VCaP (cell line): ENCODE results near the gene GRK4.
"Not testable (repeated sequence)": the region's sequence is repeated elsewhere in the genome, so short reads cannot be mapped to it uniquely, and the experiment has no call there.

Experiments used
- H3K27ac ChIP-seq: fragments of 450-650 bp; 2 replicates; pipeline ENCODE4 v1.5.1; 2017
- CTCF ChIP-seq: fragments of 450-650 bp; conservative IDR thresholded peaks from 2 replicates; pipeline ENCODE4 v1.5.1; 2017; ENCODE audit warnings: mild to moderate bottlenecking, moderate library complexity

GRK4 gene

GRCh38 chr4:2964706-2965258, 1.4 kb downstream of the GRK4 start:
- no peak for TF ChIP-seq CTCF
- no peak overlapping the region for H3K27ac ChIP-seq

- no peak overlapping the region for H3K27ac ChIP-seq
- no peak for TF ChIP-seq CTCF
These were observed 1.9 kb downstream of the GRK4 start for GRCh38 chr4:2965262-2965661.

GRCh38 chr4:2968381-2968780, 5.0 kb downstream of the GRK4 start:
- no peak for TF ChIP-seq CTCF
- H3K27ac ChIP-seq, result no peak overlapping the region

DNA sequence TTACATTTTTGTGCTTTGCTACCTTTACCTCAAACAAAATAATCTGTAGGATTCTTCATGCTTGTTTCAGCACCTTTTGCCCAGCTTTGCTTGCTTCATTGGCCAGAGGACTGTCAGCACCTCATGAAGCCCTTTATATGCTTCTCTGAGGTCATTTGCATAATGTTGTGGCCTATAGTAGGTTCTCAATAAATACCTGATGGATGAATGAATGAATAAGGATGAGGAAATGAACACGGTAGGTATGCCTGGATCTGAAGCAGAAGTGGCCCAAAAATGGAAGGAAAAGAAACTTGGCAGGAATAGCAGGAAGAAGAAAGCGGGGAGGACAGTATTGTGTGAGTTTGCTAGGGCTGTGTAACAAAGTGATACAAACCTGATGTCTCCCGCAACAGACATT, 7.9 kb downstream of the GRK4 start:
- TF ChIP-seq CTCF, result no peak
- H3K27ac ChIP-seq, result no peak overlapping the region

GRCh38 chr4:2977211-2978088, 14.1 kb downstream of the GRK4 start:
- TF ChIP-seq CTCF, result no peak
- H3K27ac ChIP-seq, result peak overlapping the region; percentile 74

DNA sequence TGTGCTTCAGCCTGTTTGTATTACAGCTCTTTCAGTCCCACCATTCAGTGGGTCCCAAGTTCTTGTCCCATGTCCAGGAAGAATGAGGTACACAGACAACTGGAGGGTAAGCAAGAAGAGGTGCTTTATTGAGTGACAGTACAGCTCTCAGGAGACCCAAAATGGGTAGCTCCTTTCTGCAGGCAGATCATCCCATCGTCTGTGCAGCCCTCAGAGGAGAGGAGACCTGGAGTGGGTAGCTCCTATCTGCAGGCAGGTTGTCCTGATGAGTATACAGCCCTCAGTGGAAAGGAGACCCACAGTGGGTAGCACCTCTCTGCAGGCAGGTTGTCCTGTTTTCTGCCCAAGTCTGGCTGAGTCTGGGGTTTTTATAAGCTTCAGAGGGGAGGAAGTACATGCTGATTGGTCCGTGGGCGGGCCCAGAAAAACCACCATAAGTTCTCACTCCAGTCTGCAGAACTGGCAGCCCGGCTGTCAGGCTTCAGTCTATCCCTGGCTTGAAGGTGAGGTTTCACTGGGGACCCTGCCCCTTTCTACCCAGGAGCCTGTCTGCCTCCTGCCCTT, 18.0 kb downstream of the GRK4 start:
- no peak overlapping the region for H3K27ac ChIP-seq
- no peak for TF ChIP-seq CTCF

DNA sequence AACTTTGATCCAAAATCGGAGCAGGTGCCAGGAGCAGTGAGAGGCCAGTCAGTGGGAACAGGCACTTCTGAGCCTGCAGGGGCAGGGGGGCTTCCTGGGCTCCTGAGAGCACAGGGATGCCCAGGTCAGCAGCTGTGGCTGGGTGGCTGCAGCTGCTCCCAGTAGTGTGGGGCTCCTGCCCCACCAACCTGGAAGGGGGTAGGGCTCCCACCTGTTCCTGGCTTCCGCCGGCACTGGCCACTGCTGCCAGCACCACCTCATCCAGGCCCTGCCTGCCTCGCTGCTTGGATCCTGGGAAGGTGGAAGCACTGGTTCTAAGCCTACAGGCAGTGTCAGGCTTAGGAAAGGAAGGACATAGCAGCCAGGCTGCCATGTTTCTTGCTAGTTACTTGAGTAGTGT, 18.6 kb downstream of the GRK4 start:
- TF ChIP-seq CTCF, result no peak
- H3K27ac ChIP-seq, result no peak overlapping the region

DNA sequence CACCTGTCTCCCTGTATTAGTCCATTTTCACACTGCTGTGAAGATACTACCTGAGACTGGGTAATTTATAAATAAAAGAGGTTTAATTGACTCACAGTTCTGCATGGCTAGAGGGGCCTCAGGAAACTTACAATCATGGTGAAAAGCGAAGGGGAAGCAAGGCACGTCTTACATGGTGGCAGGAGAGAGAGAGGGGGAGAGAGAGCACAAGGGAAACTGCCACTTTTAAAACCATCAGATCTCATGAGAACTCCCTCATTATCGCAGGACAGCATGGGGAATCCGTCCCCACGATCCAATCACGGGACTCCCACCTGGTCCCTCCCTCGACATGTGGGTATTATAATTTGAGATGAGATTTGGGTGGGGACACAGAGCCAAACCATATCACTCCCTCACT, 20.3 kb downstream of the GRK4 start:
- not testable (repeated sequence) for H3K27ac ChIP-seq
